Stimulated activated CD4-positive, alpha-beta T cell treated with anti-CD3 and anti-CD28 coated beads, Interleukin-15, amount 100 ng/mL, for 1 hour (primary cell): Measurements from ENCODE around the gene SMARCD3.
A peak's percentile ranks its signal among the peaks of the same experiment; 100 is the strongest.

ENCODE experiments used
- DNase-seq, 2 donors: peaks; one replicate each; pipeline ENCODE4 v3.0.0-alpha.2; 2020; ENCODE audit warnings: low read depth in 1 of 2, low spot score in 1 of 2

SMARCD3 gene

DNA sequence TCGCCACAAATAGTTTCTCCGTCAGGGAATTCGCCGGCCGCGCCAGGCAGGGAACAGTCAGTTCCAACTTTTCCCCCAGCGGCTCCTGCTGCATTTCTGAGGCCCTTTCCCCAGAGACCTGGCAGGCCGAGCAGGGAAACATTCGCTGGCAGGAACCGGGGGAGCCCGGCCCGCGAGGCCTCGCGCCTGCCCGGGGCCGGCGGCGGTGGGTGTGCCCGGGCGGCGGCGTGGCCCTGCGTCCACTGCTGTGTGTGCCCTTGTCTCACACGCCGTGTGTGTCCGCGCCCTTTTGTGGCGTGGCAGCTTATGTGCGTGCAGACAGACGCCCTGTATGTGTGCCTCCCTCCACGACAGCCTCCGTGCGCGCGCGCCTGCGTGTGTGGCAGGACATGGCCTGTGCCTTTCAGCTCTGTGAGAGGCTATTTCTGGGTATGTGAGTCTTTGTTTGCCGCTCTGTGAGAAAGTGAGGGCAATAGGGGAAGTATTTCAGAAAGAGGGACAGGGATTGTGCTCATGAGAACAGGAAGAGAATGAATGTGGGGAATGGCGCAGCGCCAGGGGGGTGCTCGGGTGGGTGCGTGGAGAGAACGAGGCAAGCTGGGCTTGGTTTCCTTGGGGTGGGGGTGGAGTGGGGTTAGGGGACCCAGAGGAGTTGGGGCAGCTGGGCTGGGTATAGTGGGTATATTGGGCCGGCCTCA is 689 bp upstream of the SMARCD3 start:
- no peak for DNase-seq

DNA sequence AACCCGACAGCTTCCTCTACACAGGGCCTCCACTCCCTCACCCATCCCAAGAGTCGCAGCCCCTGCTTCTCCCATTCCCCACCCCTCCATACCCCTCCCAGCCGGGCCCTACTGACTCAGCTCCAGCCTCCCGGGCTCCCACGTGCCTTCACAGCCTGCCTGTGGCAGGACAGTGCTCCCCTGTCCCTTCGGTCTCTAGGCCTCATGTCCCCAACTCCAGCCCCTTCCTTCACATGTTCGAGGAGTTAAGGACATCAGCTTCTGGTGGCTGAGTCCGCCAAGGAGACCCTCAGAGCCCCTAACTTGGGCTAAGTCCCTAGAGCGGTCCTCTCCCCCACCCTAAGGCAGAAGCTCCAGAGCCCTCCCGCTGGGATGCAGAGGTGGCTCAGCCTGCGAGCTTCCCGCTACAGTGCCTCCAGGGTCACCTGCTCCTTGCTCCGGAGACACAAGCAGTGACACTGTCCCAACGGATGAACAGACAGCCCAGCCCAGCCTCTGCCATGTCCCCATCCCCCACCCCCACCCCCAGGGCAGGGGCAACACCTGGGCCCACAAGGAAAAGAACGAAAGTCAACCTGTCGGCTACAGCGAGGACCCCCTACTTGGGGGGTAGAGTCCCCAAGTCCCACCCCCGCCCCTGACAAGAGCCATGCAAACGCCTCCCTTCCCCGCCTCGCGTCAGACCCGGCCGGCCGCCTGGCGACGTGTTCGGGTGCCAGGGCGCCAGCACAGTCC is 716 bp downstream of the SMARCD3 start:
- no peak for DNase-seq

DNA sequence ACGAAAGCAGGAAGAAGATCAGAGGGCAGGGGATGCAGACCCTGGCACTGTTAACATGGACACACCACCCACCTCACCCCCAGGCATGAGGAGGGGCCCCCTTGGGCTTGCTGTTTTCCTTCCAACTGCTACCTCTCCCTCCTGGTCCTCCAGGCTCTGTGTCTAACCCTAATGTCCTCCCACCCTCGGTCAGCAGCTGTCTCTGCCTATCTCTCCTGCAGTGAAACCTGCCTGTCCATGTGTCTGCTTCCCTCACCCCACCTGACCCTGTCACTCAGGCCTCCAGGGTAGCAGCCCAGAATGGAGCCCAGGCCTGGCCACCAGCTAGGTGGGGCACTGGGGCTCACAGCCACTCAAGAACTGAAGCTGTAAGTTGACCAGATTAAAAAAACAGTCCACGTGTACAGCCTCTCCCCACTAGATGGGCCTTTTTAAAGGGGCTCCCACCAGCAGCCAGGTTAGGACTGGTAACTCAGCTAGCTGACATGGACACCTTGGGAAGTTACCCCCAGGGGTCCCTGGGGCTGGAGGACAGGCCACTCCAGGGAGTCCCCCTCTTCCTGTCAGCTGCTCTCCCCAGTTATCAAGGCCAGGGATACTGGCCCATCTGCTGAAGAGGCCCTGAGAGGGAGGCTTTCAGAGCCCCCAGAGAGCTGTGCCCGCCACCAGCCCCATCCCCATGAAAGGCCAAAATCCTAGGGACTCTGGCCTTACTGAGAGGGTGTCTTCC is 1.5 kb downstream of the SMARCD3 start:
- no peak for DNase-seq

DNA sequence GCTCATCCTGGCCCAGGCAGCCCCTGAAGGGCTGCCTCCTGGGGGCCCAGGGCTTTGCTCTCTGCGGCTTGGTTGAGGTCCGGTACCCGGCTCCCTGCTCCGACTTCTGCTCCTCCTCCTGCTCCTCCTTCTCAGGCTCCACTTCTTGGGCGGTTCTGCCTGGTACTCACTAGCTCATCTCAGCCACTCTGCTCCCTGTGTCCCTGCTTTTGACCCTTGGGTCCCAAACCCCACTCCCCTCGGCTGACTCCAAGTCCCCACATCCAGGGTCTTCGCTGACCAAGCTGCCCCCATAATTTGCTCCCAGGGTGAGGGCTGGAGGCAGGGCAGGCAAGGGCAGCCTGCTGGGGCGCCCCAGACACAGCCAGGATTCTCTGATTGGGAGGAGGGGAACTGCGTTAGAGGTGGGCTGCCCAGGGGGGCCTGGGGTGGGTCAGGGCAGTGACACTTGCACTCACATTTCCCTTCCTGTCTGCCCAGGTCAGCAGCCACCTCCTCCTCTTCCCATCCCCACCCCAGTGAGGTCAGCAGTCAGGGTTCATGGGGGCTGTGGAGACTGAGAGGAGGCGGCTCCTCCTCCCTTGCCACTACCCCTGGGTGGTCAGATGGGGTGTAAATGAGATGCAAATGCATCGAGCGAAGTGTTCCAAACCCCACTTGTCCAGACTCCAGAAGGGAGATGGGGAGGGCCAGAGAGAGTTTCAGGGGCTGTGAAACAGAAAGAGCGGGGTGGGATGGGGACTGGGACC is 2.2 kb downstream of the SMARCD3 start:
- no peak for DNase-seq

DNA sequence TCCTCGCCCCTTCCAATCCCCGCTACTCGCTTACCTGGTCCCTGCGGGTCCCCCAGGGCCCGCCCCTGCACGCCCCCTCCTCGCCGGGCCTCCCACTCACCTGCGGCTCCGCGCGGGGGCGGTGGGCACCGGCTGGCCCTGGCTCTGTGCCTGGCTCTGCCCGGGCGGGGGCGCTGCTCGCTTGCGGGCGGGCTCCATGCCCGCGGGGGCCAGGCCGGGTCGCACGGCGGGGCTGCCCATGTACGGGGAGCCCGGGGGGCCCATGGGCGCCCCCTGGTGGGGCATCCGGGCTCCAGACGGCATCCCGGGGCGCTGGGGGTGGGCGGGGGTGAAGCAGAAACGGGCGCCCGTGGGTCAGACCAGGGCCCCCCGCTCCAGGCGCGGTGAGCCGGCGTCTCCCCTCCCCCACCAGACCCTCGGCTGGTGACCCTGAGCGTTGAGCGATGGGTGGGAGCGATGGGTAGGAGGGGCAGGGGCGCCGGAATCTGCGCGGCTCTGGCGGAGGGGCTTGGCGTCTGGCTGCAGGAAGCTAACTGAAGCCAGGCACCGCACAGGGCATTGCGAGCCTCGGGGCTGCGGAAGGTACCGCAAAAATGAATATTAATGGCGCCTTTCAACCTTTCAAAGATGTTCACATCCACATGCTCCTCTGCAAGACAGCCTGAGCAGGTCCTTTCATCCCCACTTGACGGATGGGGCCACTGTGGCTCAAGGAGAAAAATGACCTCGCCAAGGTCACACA is 3.0 kb downstream of the SMARCD3 start:
- DNase-seq = peak; percentile 36 to 49

DNA sequence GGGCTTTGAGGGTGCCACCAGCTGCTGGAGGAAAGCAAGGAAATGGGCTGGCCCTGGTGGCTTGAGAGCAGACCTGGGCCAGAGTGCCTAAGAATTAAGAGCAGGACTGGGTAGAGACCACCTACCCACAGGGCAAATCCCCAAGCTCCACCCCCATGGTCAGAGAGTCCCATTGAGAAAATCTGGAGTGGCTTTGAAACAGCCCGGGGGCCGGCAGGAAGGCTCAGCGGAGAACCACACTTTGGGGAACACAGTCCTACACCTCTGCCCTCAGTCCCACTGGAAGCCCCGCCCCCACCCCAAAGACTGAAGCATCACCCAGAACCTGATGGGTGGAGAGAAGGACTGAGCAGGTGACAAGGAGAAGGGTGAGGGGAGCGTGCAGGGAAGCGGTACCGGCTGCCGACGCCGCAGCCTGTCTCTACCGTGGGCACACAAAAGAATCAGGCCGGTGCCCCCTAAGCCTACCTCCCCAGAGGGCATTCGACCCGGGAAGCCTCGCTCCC is 3.6 kb downstream of the SMARCD3 start:
- no peak for DNase-seq

DNA sequence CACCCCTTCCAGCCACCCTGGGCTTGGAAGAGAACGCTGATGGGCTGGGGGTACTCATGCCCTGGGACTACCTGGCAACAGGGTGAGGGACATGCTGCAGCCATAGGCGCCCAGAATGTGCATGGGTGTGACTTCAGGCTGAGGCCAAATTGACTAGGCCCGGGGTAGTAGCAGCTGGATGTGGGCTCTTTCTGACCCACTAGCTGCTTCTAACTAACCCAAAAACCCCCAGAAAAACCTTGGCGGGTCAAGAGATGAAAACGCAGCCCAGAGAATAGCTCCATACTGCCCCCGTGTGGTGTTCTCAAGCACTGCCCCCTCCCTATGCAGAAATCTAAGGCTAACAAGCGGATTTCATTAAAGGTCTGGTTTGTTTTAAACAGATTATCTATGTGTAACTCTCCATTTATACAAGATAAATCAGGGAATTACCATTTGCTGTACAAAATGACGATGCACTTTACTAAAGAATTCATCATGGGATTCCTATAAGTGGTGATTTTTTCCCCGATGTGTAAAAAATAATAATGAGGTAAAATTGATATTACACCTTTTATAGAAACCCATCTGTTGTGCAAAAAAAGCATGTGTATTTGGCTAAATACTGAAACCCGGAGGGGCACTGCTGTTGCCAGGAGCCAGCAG is 4.2 kb downstream of the SMARCD3 start:
- DNase-seq = no peak

DNA sequence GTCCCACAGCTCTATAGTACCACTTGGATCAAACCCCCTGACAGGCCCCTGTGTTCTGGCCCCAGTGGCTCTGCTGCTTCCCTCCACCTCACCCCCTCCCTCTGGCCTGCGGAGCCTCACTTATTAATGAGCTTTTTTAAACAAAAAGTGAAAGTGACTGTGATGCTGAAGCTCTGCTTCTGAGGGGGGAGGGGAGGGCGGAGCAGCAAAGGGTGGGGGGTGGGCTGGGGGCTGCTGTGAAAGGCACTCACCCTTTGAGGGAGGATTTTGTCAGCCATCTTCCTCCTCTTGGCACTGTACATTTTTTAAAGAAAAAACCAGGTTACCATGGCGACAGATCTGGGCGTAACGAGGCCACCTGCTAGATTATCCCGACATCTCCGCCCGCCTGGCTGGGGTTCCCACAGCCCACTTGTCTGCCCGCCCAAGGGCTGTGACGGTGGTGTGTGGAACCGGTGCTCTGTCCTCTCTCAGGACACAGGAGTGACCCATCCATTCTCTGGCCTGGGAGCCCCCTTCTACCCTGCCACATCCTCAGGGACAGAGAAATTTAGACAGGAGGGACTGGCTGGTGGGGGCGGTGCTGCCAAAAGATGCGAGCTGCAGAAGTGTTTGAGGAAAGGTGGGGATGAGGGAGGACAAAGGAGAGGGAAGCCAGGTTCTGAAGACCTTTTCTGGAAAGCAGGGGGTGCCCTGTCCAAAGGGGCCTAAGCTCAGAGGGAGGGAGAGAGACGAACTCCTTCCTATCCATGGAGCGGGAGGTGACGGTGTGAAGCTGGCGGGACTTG is 4.9 kb downstream of the SMARCD3 start:
- DNase-seq = no peak

DNA sequence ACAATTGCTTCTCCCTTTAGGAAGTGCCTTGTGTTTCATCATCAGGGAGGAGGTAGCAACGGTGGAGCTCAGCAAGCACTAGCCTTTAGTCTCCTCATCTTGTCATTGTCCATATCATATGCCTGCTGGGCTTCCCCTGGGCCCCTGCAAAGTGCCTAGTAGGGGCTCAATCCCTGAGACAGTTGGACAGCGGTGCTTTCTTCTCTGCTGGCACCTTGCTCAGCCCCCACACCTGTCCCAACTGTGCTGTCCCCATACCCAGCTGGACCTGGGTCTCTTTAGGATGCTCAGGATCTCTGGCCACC is 5.5 kb downstream of the SMARCD3 start:
- DNase-seq = no peak

DNA sequence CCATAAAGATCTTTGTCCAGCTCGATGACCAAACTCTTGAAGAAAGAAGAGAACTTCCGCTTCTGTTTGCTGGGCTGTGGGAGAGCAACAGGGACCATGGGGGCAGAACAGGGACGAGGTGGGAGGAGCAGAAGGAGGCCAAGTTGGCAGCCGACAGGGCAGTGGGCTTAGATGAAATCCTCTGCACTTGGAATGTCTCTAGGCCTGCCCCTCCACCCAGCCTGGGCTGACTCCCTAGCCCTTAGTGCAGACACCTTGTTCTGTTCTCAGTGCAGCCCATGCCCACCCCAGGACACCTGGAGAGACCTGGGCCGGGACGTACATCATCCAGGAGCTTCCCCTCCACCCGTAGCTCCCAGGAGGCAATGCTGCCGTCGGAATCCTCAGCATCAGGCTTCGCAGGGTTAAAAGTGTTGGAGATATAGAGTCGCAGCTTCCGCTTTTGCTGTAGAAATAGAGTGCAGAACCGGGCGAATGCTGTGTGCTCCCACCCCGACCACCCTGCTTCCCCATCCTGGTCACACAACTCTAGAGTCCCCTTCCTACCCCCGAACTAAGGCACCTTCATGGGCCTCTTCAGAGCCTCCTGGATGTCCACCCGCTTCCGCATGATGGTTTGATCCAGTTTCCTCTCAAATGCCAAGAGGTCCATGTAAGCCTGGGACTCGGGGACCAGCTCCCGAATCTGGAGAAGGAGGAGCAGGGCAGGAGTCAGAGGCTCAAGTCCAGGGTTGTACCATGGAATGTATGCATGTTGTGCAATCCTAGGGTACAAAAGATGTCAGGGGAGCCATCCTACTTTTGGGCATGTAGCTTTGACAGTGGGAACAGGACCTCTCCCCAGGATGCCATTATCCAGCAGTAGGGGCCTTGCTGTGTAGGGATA is 6.1 kb downstream of the SMARCD3 start:
- DNase-seq = no peak

DNA sequence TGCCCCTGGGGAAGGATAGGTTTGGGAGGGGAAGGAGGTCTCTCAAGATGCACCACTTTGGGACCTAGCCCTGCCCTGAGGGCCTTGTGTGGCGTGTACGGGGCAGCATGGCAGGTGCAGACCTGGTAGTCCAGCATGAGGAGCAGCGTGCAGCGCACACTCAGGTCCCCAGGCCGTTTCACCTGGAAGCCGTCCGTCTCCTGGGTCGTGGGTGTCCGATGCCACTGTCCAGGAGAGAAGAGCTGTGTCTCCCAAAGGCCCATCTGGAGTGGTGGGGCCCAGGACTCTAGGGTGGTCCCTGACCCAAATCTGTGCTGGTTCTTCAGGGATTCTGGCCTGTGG is 6.8 kb downstream of the SMARCD3 start:
- DNase-seq = no peak

DNA sequence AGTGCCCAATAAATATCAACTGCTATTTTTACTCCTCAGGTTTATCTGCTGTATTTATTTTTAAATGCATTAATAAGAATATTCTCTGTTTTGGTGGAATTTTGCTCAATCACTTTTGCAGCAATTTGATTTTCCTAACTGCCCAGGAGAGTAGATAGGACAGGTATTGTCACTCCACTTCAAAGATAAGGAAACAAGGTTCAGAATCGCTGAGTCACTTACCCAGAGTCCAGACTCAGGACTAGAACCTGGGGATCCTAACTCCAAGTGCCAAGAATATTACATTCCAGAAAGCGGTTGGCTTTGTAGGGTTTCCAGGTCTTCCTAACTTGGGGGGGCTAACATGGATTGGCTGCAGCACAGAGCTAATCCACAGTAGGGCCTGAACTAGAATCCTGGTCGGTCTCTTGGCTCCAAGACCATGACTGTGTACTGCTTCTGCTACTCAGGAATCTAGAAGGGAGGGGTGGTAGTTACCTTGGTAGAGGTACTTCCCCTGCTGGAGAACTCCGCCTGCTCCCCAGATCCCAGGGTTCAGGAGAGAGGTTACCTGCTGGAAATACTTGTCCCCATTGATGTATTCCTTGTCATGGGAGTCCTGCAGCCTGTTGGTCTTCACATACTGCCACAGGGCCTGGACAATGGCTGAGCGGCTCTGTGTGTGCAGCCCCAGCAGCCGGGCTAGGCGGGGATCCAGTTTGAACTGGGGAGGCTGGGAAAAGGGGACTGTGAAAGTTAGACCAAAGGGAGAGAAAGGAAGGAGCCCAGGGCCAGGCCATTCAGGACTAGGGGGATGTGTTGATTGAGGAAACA is 7.3 kb downstream of the SMARCD3 start:
- DNase-seq = no peak

DNA sequence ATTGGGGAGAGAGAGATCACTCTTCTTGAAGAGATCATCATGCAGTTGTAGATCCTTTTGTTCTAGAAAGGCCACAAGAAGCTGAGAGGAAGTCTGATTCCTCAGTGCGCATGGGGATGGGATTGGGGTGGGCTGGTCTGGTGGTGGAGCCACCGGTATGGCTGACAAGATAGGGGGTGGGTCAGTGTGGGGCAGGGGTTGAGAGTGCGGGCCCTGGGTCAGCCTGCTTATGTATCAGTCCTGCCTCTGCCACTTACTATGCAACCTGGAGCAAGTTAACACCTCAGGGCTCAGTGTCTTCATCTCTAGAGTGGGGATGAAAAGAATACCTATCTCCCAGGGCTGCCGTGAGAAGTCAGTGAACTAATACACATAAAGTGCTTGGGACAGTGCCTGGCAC is 8.0 kb downstream of the SMARCD3 start:
- DNase-seq = no peak

DNA sequence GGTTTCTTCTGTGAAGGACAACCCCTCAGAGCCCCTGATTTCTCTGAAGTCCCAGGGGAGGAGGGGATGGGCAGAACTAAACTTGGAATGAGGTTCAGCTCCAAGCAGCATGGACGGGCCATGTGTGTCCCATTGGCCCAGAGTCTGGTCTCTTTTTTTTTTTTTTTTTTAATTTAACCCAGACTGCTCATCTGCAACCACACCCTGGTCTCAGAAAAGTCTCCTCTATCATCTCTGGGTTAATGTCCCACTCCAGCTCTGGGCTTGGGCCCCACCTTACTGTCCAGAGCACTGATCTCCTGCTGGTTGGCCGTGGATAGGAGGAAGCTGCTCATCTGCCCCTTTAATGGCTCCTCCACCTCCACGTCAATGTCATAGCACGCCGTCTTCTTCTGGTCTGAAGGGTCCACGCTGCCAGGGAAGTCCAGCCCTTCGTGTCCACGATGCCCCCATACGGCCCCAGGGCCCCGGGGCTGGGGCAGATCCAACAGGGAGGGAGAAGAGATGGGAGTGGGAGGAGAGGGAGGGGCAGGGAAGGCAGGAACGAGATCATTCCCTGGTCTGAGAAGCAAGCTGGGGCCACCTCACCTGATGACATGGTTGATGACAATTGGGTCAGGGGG is 8.5 kb downstream of the SMARCD3 start:
- DNase-seq = no peak

DNA sequence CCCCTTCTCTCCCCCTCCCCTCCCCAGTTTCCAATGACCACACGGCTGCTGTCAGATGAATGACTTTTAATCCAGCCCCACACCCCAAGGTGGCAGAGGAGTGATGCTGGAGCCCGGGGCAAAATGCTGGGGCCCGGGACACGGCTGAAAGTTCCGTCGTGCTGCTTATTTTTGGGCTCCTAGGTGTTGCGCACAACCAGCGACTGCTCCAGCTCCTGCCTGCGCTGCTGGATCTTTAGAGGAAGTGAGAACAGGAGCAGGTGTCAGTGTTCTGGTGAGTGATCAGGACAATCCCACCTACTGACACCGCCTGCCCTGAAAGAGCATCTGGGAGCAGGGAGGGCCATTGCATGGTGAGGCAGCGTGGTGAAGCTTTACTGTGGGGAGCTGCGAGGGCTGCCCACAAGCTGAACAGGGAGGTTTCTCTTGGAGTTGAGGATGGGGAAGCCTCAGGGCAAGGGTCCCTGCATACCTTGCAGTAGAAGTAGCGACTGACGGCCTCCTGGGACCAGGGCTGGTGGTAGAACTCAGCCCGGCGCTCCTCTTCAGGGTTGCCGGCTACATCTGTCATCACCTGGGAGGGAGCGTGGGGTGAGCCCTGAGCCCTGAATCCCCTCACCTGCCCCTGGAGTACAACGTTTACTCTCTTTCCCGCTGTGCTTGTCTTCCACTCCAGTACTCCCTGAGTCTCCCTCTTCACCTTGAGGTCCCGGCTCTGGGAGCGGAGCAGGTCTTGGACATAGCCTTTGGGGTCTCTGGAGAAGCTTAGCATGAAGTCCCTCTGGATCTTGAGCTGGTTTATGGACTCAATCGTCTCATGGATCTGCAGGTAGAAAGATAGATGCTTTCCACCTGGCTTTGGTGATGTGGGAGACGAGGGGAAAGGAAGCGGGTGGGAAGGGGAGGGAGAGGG is 9.3 kb downstream of the SMARCD3 start:
- no peak for DNase-seq

DNA sequence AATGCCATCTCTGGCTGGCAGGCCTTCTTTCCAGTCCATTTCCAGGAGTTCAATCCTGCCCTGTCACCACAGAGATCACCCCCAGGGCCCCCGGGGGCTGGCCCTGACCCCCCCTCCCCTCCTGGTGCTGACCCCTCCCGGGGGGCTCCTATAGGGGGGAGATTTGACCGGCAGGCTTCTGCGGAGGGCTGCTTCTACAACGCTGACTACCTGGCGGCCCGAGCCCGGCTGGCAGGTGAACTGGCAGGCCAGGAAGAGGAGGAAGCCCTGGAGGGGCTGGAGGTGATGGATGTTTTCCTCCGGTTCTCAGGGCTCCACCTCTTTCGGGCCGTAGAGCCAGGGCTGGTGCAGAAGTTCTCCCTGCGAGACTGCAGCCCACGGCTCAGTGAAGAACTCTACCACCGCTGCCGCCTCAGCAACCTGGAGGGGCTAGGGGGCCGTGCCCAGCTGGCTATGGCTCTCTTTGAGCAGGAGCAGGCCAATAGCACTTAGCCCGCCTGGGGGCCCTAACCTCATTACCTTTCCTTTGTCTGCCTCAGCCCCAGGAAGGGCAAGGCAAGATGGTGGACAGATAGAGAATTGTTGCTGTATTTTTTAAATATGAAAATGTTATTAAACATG is 10.2 kb downstream of the SMARCD3 start:
- no peak for DNase-seq
